H9 (cell line): Measurements from ENCODE around the gene CRYM. TPM values are rescaled to one million over a fixed set of nuclear protein-coding genes. Genes with fewer than 3 reads are reported as not detected.

Experiments used
- DNase-seq: peaks from one replicate; pipeline ENCODE4 v3.0.0-alpha.2; 2017
- H2AFZ ChIP-seq: one replicate; pipeline ENCODE4 v1.6.1; 2013; ENCODE audit warnings: mild to moderate bottlenecking, low read length, control low read depth, moderate library complexity
- H2AK5ac ChIP-seq: 2 replicates; pipeline ENCODE4 v1.6.1; 2013; ENCODE audit warnings: low read length, control low read depth, mixed read lengths; ENCODE audit not compliant: insufficient read length
- H2BK120ac ChIP-seq: one replicate; pipeline ENCODE4 v1.6.1; 2013; ENCODE audit warnings: low read depth, mild to moderate bottlenecking, low read length, control low read depth, inconsistent platforms; ENCODE audit not compliant: poor library complexity, severe bottlenecking
- H2BK12ac ChIP-seq: 2 replicates; pipeline ENCODE4 v1.6.1; 2013; ENCODE audit warnings: low read length, control low read depth, mixed read lengths, low read depth; ENCODE audit not compliant: insufficient read length
- H2BK15ac ChIP-seq: 2 replicates; pipeline ENCODE4 v1.6.1; 2013; ENCODE audit warnings: low read depth, low read length, control low read depth
- H2BK20ac ChIP-seq: one replicate; pipeline ENCODE4 v1.6.1; 2013; ENCODE audit warnings: low read depth, mild to moderate bottlenecking, low read length, control low read depth, inconsistent platforms; ENCODE audit not compliant: poor library complexity, severe bottlenecking
- H2BK5ac ChIP-seq: 2 replicates; pipeline ENCODE4 v1.6.1; 2013; ENCODE audit warnings: low read length, control low read depth, mixed read lengths; ENCODE audit not compliant: insufficient read length
- H3K14ac ChIP-seq: 2 replicates; pipeline ENCODE4 v1.6.1; 2013; ENCODE audit warnings: low read length, control low read depth; ENCODE audit not compliant: insufficient read depth
- H3K18ac ChIP-seq: 2 replicates; pipeline ENCODE4 v1.6.1; 2013; ENCODE audit warnings: low read depth, mild to moderate bottlenecking, mixed read lengths, low read length, control low read depth; ENCODE audit not compliant: insufficient read length
- H3K23ac ChIP-seq: 2 replicates; pipeline ENCODE4 v1.6.1; 2013; ENCODE audit warnings: low read length, control low read depth, mixed read lengths, low read depth; ENCODE audit not compliant: insufficient read length
- H3K23me2 ChIP-seq: 2 replicates; pipeline ENCODE4 v1.6.1; 2013; ENCODE audit warnings: low read depth, mild to moderate bottlenecking, mixed read lengths, low read length, control low read depth; ENCODE audit not compliant: insufficient read length, poor library complexity, severe bottlenecking
- H3K27ac ChIP-seq: 2 replicates; pipeline ENCODE4 v1.5.1; 2013; ENCODE audit warnings: low read length, control low read depth, mixed read lengths, low read depth; ENCODE audit not compliant: insufficient read length
- H3K27me3 ChIP-seq: 2 replicates; pipeline ENCODE4 v1.6.1; 2013; ENCODE audit warnings: low read length, control low read depth, inconsistent platforms; ENCODE audit not compliant: insufficient read depth
- H3K4ac ChIP-seq: 2 replicates; pipeline ENCODE4 v1.6.1; 2013; ENCODE audit warnings: low read depth, mild to moderate bottlenecking, control low read depth, inconsistent platforms, low read length, moderate library complexity
- H3K4me1 ChIP-seq: 2 replicates; pipeline ENCODE4 v1.6.1; 2013; ENCODE audit warnings: low read length, control low read depth, inconsistent platforms; ENCODE audit not compliant: insufficient read depth
- H3K4me2 ChIP-seq: 2 replicates; pipeline ENCODE4 v1.6.1; 2013; ENCODE audit warnings: low read length, control low read depth, mixed read lengths; ENCODE audit not compliant: insufficient read length, insufficient read depth
- H3K56ac ChIP-seq: 2 replicates; pipeline ENCODE4 v1.6.1; 2013; ENCODE audit warnings: low read depth, mild to moderate bottlenecking, mixed read lengths, low read length, control low read depth; ENCODE audit not compliant: insufficient read length
- H3K79me1 ChIP-seq: 2 replicates; pipeline ENCODE4 v1.6.1; 2013; ENCODE audit warnings: low read depth, mild to moderate bottlenecking, moderate library complexity, low read length, control low read depth, inconsistent platforms; ENCODE audit not compliant: insufficient read depth, poor library complexity, severe bottlenecking
- H3K79me2 ChIP-seq: 2 replicates; pipeline ENCODE4 v1.6.1; 2013; ENCODE audit warnings: low read length, control low read depth, inconsistent platforms; ENCODE audit not compliant: insufficient read depth
- H3K9ac ChIP-seq: 2 replicates; pipeline ENCODE4 v1.6.1; 2013; ENCODE audit warnings: low read length, control low read depth, mixed read lengths; ENCODE audit not compliant: insufficient read length; ENCODE audit errors: extremely low read depth
- H3K9me3 ChIP-seq: one replicate; pipeline ENCODE4 v1.6.1; 2013; ENCODE audit warnings: low read depth, low read length, inconsistent platforms; ENCODE audit not compliant: control insufficient read depth
- H3T11ph ChIP-seq: one replicate; pipeline ENCODE4 v1.6.1; 2013; ENCODE audit warnings: mild to moderate bottlenecking, low read length, control low read depth, inconsistent platforms
- H4K20me1 ChIP-seq: one replicate; pipeline ENCODE4 v1.6.1; 2013; ENCODE audit not compliant: control insufficient read depth, insufficient read length, insufficient read depth
- H4K5ac ChIP-seq: 2 replicates; pipeline ENCODE4 v1.6.1; 2013; ENCODE audit warnings: low read depth, mild to moderate bottlenecking, mixed read lengths, low read length, control low read depth; ENCODE audit not compliant: insufficient read length
- H4K8ac ChIP-seq: replicated peaks from 2 replicates; pipeline ENCODE4 v1.6.1; 2013; ENCODE audit warnings: low read length, control low read depth, mixed read lengths, low read depth; ENCODE audit not compliant: insufficient read length
- H4K91ac ChIP-seq: 2 replicates; pipeline ENCODE4 v1.6.1; 2013; ENCODE audit warnings: low read depth, mild to moderate bottlenecking, moderate library complexity, mixed read lengths, low read length, control low read depth; ENCODE audit not compliant: insufficient read length
- H3K27ac Mint-ChIP-seq, 3 experiments: 2 replicates in 2 of 3; 3 replicates in 1 of 3; pipeline ENCODE4 v1.8.0; 2020 to 2021; ENCODE audit warnings: mixed read lengths in 3 of 3, mild to moderate bottlenecking in 1 of 3, moderate library complexity in 1 of 3
- H3K27me3 Mint-ChIP-seq: 2 replicates; pipeline ENCODE4 v1.8.0; 2021; ENCODE audit warnings: low read depth, mild to moderate bottlenecking, moderate library complexity, mixed read lengths
- H3K36me3 Mint-ChIP-seq, 3 experiments: 2 replicates in 2 of 3; 3 replicates in 1 of 3; pipeline ENCODE4 v1.8.0; 2020 to 2021; ENCODE audit warnings: low read depth in 3 of 3, mixed read lengths in 3 of 3; ENCODE audit not compliant: insufficient read depth in 1 of 3
- H3K4me1 Mint-ChIP-seq, 2 experiments: 2 replicates each; pipeline ENCODE4 v1.8.0; 2020; ENCODE audit warnings: mixed read lengths in 2 of 2
- H3K4me3 Mint-ChIP-seq, 2 experiments: 2 replicates in 1 of 2; 3 replicates in 1 of 2; pipeline ENCODE4 v1.8.0; 2020 to 2021; ENCODE audit warnings: mild to moderate bottlenecking in 2 of 2, mixed read lengths in 2 of 2, moderate library complexity in 1 of 2
- H3K9me3 Mint-ChIP-seq, 2 experiments: 2 replicates in 1 of 2; 3 replicates in 1 of 2; pipeline ENCODE4 v1.8.0; 2020; ENCODE audit warnings: mild to moderate bottlenecking in 2 of 2, mixed read lengths in 2 of 2, moderate library complexity in 1 of 2
- WGBS: extraction: QIAGEN DNeasy Blood & Tissue Kit; methylation state at CpG from one replicate; pipeline ENCODE4 v1.1.7; 2013; ENCODE audit warnings: missing lambda C conversion rate, low lambda C conversion rate, mixed read lengths; ENCODE audit not compliant: insufficient read length; ENCODE audit errors: extremely low coverage; 5-methylcytosine and 5-hydroxymethylcytosine counted together
- total RNA-seq: library from RNA; stranded (reverse); gene quantifications from 2 replicates; pipeline ENCODE4 v1.2.1, GENCODE V29; 2021
- TF ChIP-seq, protein P1 (sequence below): fragments of 200-600 bp; sonication (generic); conservative IDR thresholded peaks from 3 replicates; pipeline ENCODE4 v1.8.0; 2021; ENCODE audit warnings: antibody characterized with exemption, mild to moderate bottlenecking

Gene CRYM
- total RNA-seq, 1 experiment from 2014 or later = 17.8 TPM

GRCh38 chr16:21253470-21253869, 24.6 kb downstream of the CRYM start:
- H2BK120ac ChIP-seq = no peak overlapping the region
- Mint-ChIP-seq H3K9me3 (no peaks in the 10 kb centered on the region; a peak in 1 of 5 replicates), H3K4me1 (no peaks in the 10 kb centered on the region), H3K27me3 (peaks cover 11% of the 10 kb centered on the region), H3K4me3 (no peak overlapping the region), H3K27ac (no peak overlapping the region), H3K36me3 (0 out of 7 replicates have a peak, but pooled peaks cover 0 to 1% (median 0%) of the 10 kb centered on the region in 3 experiments)
- H3K14ac ChIP-seq = no peak overlapping the region
- no peak overlapping the region for H3K23ac ChIP-seq
- no peaks in the 10 kb centered on the region for H3K9me3 ChIP-seq
- H3K27me3 ChIP-seq = no peaks in the 10 kb centered on the region
- WGBS = no CpG with 5 or more reads among the region's 3 CpGs
- no peaks in the 10 kb centered on the region for H3K4me1 ChIP-seq
- no peaks in the 10 kb centered on the region for H3K79me2 ChIP-seq
- no peak overlapping the region for H2BK20ac ChIP-seq
- H4K8ac ChIP-seq = no peak overlapping the region
- H2AFZ ChIP-seq = no peak overlapping the region
- no peak for DNase-seq
- H3K4ac ChIP-seq = no peak overlapping the region
- TF ChIP-seq, protein P1, sequence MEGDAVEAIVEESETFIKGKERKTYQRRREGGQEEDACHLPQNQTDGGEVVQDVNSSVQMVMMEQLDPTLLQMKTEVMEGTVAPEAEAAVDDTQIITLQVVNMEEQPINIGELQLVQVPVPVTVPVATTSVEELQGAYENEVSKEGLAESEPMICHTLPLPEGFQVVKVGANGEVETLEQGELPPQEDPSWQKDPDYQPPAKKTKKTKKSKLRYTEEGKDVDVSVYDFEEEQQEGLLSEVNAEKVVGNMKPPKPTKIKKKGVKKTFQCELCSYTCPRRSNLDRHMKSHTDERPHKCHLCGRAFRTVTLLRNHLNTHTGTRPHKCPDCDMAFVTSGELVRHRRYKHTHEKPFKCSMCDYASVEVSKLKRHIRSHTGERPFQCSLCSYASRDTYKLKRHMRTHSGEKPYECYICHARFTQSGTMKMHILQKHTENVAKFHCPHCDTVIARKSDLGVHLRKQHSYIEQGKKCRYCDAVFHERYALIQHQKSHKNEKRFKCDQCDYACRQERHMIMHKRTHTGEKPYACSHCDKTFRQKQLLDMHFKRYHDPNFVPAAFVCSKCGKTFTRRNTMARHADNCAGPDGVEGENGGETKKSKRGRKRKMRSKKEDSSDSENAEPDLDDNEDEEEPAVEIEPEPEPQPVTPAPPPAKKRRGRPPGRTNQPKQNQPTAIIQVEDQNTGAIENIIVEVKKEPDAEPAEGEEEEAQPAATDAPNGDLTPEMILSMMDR = peak; percentile 43; the same call in 2 of the 3 replicates
- H2AK5ac ChIP-seq = no peak overlapping the region
- no peak overlapping the region for H3K18ac ChIP-seq
- H2BK12ac ChIP-seq = no peak overlapping the region
- no peak overlapping the region for H3K9ac ChIP-seq
- no peak overlapping the region for H2BK15ac ChIP-seq
- no peaks in the 10 kb centered on the region for H4K20me1 ChIP-seq
- no peak overlapping the region for H2BK5ac ChIP-seq
- no peak overlapping the region for H3K4me2 ChIP-seq
- H3K79me1 ChIP-seq = no peaks in the 10 kb centered on the region
- H3K56ac ChIP-seq = no peak overlapping the region
- H3T11ph ChIP-seq = no peak overlapping the region
- no peaks in the 10 kb centered on the region for H3K23me2 ChIP-seq
- no peak overlapping the region for H4K5ac ChIP-seq
- no peak overlapping the region for H4K91ac ChIP-seq
- no peak overlapping the region for H3K27ac ChIP-seq
